ENCODE data around the gene RPS27.

DNA sequence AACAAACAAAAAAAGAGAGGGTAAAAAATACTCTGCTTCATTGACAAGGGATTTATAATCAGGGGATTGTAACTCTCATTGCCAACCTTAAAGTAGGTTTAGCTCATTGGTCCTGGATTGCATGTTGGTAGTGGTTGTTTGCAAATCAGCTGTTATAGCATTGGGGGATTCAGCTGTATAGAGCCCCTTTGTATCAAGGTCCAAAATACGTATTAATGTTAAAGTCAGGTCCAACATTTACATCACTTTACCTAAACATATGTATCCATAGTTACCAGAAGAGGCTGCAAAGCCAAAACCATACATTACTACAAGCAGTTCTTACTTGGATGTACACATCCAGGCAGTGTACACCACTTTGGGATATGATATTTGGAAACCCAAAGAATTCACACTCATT lies 29.4 kb downstream of the RPS27 start:
- TF ChIP-seq, protein P1, sequence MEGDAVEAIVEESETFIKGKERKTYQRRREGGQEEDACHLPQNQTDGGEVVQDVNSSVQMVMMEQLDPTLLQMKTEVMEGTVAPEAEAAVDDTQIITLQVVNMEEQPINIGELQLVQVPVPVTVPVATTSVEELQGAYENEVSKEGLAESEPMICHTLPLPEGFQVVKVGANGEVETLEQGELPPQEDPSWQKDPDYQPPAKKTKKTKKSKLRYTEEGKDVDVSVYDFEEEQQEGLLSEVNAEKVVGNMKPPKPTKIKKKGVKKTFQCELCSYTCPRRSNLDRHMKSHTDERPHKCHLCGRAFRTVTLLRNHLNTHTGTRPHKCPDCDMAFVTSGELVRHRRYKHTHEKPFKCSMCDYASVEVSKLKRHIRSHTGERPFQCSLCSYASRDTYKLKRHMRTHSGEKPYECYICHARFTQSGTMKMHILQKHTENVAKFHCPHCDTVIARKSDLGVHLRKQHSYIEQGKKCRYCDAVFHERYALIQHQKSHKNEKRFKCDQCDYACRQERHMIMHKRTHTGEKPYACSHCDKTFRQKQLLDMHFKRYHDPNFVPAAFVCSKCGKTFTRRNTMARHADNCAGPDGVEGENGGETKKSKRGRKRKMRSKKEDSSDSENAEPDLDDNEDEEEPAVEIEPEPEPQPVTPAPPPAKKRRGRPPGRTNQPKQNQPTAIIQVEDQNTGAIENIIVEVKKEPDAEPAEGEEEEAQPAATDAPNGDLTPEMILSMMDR (IDR thresholded peaks at IDR 0.05), result no peak
- TF ChIP-seq TCF7L2 (IDR thresholded peaks at IDR 0.05; ENCODE audit: low read depth, low read length) (no peak), REST (IDR thresholded peaks at IDR 0.05; ENCODE audit: insufficient read depth in 1 of 2, low read depth in 2 of 2, low read length in 1 of 2) (no peak), POLR2AphosphoS5 (IDR thresholded peaks at IDR 0.05; ENCODE audit: low read depth, low read length) (no peak), SIN3A (IDR thresholded peaks at IDR 0.05; ENCODE audit: borderline replicate concordance, insufficient read depth, low read depth, low read length) (no peak)
